HFF-Myc (cell line): ENCODE results near the gene PSMG1.

Experiments
- DNase-seq: peaks from one replicate; pipeline ENCODE4 v3.0.0-alpha.2; 2011; ENCODE audit warnings: low read depth; ENCODE audit errors: extremely low read depth
- H3K4me3 ChIP-seq: replicated peaks from 2 replicates; pipeline ENCODE4 v1.5.1; 2011; ENCODE audit warnings: low read depth, mild to moderate bottlenecking, control low read depth, low read length
- TF ChIP-seq, protein P1 (sequence below): IDR thresholded peaks from 2 replicates; pipeline ENCODE4 v1.5.1; 2012; ENCODE audit warnings: mild to moderate bottlenecking, low read depth, low read length, control low read depth; ENCODE audit errors: missing control alignments

Gene PSMG1

DNA sequence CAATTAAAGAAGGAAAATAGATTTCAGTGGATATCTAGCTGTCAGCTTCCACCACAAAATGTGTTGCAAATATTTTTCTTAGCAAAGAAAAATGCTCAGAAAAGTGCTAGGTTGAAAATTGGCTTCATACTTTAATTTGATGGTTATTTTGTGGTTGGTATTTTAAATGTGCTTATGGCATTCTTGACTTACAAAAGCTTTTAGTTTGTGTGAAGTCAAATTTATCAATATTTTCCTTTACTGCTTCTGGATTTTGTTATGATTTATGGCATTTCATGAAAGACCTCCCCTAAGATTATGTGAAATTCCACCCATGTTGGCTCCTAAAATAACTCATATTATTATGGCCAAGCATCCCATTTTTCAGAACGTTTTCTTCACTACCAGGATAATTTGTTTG lies 51.5 kb downstream of the PSMG1 start:
- DNase-seq: no peak

DNA sequence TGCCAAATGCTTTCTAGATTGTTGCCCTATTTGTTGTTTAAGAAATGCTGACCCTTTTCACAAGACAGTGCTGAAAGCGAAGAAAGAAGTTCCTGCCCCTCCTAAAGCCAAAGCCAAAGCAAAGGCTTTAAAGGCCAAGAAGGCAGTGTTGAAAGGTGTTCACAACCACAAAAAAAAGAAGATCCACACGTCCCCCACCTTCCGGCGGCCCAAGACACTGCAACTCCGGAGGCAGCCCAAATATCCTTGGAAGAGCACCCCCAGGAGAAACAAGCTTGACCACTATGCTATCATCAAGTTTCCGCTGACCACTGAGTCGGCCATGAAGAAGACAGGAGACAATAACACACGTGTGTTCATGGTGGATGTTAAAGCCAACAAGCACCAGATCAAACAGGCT lies 55.7 kb downstream of the PSMG1 start:
- H3K4me3 ChIP-seq: no peak overlapping the region
- TF ChIP-seq, protein P1, sequence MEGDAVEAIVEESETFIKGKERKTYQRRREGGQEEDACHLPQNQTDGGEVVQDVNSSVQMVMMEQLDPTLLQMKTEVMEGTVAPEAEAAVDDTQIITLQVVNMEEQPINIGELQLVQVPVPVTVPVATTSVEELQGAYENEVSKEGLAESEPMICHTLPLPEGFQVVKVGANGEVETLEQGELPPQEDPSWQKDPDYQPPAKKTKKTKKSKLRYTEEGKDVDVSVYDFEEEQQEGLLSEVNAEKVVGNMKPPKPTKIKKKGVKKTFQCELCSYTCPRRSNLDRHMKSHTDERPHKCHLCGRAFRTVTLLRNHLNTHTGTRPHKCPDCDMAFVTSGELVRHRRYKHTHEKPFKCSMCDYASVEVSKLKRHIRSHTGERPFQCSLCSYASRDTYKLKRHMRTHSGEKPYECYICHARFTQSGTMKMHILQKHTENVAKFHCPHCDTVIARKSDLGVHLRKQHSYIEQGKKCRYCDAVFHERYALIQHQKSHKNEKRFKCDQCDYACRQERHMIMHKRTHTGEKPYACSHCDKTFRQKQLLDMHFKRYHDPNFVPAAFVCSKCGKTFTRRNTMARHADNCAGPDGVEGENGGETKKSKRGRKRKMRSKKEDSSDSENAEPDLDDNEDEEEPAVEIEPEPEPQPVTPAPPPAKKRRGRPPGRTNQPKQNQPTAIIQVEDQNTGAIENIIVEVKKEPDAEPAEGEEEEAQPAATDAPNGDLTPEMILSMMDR: no peak
- no peak for DNase-seq

More for the DNA sequence above, 51.5 kb downstream of the PSMG1 start:
- TF ChIP-seq, protein P1: no peak
- H3K4me3 ChIP-seq: no peak overlapping the region

DNA sequence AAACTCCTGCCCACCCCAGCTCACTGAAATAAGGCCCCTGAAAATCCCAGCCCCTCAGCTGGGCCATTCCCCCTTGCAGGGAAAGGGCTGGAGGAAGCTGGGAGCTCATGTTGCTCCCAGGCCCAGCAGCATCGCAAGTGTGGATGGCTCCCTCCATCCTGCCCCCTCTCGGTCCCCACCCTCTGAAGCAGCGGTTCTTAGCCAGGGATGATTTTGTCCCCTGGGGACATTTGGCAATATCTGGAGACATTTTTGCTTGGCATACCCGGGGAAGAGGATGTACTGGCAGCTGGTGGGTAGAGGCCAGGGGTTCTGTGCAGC lies 56.8 kb downstream of the PSMG1 start:
- TF ChIP-seq, protein P1: no peak
- no peak for DNase-seq

DNA sequence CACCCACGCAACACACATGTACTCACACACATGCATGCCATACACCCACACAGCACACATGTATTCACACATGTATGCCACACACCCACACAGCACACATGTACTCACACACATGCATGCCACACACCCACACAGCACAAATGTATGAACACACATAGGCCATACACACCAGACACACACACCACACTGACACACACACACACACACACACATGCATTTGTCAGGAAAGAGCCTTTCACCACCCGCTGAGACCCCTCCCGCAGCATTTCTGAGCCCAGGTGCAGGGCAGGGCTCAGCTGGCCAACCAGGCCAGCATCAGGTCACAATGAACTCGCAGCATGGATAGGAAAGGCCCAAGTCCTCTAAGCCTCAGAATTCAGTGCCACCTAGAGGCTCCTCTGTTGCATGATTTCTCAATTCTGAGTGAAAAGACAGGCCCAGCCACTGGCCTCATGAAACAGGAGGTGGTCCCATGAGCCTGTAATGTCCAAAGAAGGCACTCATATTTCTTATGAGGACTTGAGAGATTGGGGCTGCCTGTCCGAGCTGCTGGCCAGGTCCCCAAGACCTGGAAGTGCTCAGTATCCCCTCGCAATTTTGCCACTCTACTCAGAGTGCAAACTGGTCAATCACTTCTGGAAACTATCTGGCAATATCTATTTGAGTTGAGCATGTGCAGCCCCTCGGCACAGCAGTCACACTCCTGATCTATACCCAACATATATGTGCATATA lies 57.3 kb downstream of the PSMG1 start:
- H3K4me3 ChIP-seq: no peak overlapping the region
- TF ChIP-seq, protein P1: peak; percentile 63
- DNase-seq: no peak

More for the DNA sequence above, 56.8 kb downstream of the PSMG1 start:
- no peak overlapping the region for H3K4me3 ChIP-seq
